ENCODE data around the gene COX4I1.
"Not testable (repeated sequence)": the region's sequence is repeated elsewhere in the genome, so short reads cannot be mapped to it uniquely, and the experiment has no call there.

Gene COX4I1

GRCh38 chr16:85805442-85806045 lies 6.0 kb downstream of the COX4I1 start:
- DNase-seq, result no peak

GRCh38 chr16:85806539-85806938 lies 7.0 kb downstream of the COX4I1 start:
- DNase-seq, result no peak

- DNase-seq, result not testable (repeated sequence)
Measured at GRCh38 chr16:85807340-85807739, 7.8 kb downstream of the COX4I1 start.

GRCh38 chr16:85808104-85808503 lies 8.6 kb downstream of the COX4I1 start:
- DNase-seq, result not testable (repeated sequence)

- DNase-seq, result no peak
Measured at GRCh38 chr16:85808926-85809325, 9.4 kb downstream of the COX4I1 start.

- no peak for DNase-seq
Measured at GRCh38 chr16:85809645-85810044, 10.2 kb downstream of the COX4I1 start.

- DNase-seq, result no peak
Measured at GRCh38 chr16:85810097-85810741, 10.7 kb downstream of the COX4I1 start.

- no peak for DNase-seq
Measured at GRCh38 chr16:85810742-85811115, 11.2 kb downstream of the COX4I1 start.

- no peak for DNase-seq
Measured at GRCh38 chr16:85812031-85812807, 12.7 kb downstream of the COX4I1 start.

GRCh38 chr16:85812811-85813700 lies 13.6 kb downstream of the COX4I1 start:
- no peak for DNase-seq

GRCh38 chr16:85816159-85816558 lies 16.7 kb downstream of the COX4I1 start:
- no peak for DNase-seq

- not testable (repeated sequence) for DNase-seq
Measured at GRCh38 chr16:85817195-85817594, 17.7 kb downstream of the COX4I1 start.

- DNase-seq, result peak; percentile 46 to 87 (median 72)
Measured at GRCh38 chr16:85819245-85819644, 19.8 kb downstream of the COX4I1 start.

GRCh38 chr16:85819771-85820170 lies 20.3 kb downstream of the COX4I1 start:
- no peak for DNase-seq

GRCh38 chr16:85820604-85821372 lies 21.3 kb downstream of the COX4I1 start:
- DNase-seq, result no peak

- DNase-seq, result peak; percentile 43 to 86 (median 66)
Measured at GRCh38 chr16:85821390-85822135, 22.1 kb downstream of the COX4I1 start.

- DNase-seq, result no peak
Measured at GRCh38 chr16:85822145-85822544, 22.6 kb downstream of the COX4I1 start.

GRCh38 chr16:85823328-85823920 lies 23.9 kb downstream of the COX4I1 start:
- no peak for DNase-seq

GRCh38 chr16:85824161-85825135 lies 25.0 kb downstream of the COX4I1 start:
- DNase-seq, result no peak

GRCh38 chr16:85825326-85825725 lies 25.8 kb downstream of the COX4I1 start:
- DNase-seq, result no peak

Data from stimulated activated naive CD4-positive, alpha-beta T cell (primary cell).